NCI-H2029 (cell line): ENCODE measurements around the gene GALNT2.

Source experiments
- DNase-seq: peaks from one replicate; lab custom pipeline; 2025; lab: John Stamatoyannopoulos, UW

Gene GALNT2

DNA sequence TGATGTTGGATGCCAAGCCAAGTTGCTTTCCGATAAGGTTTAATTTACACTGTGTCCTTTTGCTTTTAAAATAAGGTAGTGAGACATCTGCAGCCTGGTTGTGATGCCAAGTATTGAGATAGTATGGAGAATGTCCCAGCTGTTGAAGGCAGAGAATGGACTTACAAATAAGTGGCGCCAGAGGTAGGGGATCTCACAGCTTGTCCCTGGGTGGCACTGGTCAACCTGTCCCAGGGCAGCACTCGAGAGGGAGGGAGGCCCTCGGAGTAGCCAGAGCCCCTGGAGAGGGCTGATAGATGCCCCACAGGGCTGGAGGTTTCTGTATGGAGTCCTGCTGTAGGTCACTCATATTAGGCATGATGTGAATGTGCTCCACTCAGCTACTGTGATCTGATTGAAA is 98.5 kb downstream of the GALNT2 start:
- DNase-seq: no peak

DNA sequence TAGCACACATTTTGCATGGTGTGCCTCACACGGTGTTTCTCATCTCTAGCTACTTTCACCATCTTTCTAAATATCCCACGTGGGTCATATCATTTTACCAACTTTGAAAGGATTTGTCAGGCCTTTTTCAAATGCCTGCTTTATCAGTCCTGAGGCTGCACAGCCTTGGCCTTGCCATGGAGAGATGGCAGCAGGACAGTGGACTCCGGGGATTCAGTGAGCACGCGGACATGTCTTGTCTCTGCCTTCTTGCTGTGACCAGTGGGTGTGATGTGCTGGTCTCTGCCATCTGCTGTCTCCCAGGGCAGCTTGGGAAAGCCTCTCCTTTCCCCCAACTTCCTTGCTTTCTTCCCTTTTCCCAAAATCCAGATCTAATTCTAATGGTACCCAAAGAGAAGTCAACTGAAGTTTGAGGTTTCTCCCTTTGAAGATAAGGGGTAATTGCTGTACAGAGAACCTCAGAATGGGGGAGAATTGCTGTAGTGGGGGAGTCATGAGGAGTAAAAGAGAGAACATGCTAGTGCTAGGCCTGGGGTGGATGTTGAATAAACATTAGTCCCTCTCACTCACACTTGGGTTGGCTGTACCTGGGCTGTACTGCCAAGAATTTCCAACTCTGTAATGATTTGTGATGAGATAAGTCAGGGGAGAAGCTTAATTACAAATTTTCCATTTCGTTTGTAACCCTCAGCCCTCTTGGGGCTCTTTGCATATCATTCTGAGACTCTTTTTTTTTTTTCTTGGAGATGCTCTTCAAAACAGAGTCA is 99.5 kb downstream of the GALNT2 start:
- no peak for DNase-seq

DNA sequence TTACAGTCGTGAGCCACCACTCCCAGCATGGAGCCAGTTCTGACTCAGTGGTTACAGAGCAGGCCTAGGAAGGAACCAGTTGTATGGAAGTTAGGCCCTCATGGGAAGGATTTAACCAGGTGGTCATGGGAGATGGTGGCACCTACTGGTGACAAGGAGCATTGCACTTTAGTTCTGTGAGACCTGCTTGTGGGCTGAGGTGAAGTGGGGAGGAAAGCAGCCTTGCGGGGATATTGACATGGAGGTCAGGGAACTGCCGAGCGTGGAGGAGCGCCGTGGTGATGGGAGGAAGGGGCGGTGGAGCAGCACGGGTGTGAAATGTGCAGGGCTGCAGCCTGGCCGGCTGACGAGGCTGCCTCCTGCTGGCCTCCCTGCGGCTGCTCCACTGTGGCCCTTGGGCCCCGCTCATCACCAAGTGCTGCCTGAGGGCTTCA is 100.4 kb downstream of the GALNT2 start:
- DNase-seq: no peak

DNA sequence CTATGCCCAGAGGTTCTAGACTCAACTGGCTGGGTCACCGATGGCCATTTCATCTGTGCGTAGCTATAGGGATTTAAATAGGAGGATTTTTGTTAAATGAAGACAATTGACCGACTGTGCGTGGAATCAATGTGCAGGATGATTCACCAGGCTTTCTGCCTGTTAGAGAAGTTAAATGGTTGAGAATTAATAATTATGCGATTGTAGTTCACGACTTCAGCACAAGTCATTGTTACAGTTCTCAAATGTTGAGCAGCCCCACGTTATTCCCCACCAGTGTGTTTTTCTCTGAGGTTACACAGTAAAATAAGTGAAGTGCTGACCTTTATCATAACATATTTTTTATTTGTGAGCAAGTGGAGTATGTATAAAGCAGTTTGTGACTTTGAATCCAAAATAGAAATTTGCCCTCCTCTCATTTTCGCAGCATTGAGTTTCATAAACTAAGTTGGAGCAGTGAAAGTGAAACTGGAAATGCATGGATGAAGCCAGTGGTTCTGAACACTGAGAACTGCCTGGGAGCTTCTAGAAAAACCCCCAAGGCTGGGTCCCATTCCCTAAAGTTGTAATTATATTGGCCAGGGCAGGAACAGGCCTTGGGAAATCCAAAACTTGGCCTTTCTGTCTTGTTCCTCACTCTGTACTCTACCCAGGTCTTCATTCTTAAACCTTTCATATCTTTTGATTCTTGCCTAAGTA is 102.6 kb downstream of the GALNT2 start:
- DNase-seq: no peak

DNA sequence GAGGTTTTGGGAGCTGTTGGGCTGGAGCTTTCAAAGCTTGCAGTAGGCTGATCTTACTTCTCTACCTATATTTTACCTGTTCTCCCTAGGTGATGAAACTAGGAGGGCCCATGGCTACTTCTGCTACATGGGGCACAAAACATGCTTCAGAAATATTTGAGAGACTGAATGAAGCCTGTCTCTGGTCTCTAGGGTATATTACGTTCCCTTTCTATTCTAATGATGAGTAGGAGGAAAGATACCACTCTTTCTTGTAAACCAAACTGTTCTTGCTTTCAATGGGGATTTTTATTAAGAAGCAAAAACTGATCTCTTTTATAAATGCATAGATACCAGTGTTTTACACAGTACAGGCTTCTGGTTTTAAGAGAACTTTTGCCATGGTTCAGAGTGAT is 103.1 kb downstream of the GALNT2 start:
- DNase-seq: no peak

DNA sequence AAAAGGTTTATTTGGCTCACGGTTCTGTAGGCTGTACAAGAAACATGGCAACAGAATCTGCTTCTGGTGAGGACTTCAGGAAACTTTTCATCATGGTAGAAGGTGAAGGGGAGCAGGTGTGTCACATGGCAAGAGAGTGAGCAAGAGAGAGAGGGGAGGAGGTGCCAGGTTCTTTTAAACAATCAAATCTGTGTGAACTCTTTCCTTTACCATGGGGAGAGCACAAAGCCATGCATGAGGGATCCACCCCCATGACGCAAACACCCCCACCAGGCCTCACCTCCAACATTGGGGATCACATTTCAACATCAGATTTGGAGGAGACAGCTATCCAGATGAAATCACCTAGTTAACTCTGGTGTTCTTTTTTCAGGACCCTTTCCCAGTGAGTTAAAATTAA is 103.6 kb downstream of the GALNT2 start:
- no peak for DNase-seq

DNA sequence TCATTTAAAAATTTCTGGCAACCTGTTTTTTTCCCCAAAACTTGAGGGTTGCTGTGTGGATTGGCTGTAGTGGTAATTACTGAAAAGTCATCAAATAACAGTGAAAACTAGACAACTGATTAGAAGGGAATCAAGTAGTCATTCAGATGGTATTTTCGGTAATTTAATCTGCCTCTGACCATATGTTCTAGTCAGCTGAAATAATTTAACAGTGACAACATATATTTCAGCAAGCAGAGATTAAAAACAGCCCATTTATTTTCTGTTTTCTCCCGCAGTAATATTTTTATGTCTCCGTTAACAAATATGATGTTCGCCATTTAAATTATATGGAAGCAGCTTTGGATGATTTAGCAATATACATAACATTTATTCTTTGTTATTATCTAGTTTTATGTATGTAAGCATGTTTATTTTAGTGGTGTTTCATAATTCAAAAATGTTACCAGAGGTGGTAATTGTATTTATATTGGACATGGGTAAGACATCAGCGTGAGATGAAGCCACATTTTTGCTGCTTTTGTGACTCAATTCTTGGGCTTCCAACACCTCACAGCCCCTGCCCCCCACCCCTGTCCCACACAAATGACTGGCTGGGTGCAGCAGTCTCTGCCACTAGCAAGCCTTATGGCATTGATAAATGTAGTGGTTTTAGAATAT is 104.4 kb downstream of the GALNT2 start:
- no peak for DNase-seq

DNA sequence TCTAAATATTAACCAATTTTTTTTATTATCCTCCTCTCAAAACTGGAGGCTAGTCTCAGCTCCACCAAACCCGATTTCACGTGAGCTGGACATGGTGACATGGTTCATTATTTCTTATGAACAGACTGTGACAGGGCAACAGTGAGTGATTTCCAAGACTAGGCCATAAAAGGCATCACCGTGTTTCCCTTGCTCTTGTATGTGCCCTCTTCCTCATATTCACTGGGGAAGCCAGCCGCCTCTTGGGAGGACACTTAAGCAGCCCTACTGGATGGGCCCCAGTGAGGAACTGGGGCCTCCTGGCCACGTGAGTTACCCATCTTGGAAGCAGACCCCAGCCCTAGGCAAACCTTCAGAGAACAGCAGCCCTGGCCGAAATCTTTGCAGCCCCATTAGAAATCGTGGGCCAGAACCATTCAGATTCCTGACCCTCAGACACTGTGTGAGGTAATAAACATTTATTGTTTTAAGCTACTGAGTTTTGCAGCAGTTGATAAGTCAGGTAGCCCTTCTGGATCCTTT is 105.0 kb downstream of the GALNT2 start:
- no peak for DNase-seq

DNA sequence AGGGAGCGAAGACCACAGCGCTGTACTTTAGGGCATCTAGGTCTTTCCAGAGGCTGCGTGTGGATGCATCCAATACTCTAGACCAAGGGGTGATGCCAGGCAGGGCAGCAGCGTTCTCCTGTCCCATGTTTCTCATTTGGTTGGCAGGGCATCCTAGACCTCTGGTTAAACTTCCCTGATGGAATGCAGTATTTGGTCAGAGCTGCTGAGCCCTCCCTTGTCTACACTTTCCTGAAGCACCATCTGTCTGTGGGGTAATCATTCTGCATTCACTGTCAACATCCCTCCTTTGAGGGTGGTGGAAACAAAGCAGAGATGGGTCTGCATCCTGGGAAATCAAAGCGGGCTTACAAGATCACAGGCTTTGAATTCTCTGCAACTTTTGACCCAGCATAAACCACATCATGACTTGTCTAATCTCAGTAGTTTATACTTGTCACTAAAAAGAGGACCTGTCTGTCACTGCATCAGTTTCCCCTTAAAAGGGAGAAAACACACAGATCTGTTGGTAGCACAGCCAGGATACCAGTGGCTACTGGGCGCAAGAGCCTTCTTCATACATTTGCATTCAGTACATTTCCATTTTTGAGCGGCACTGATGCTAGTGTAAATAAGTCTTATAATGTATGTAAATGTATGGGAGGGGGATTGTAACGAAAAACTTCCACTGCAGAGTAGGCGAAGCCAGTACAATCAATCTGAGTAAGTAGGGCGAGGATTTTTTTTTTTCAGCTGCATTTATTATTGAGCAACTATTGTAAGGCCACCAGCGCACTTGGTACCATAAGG is 106.3 kb downstream of the GALNT2 start:
- no peak for DNase-seq

DNA sequence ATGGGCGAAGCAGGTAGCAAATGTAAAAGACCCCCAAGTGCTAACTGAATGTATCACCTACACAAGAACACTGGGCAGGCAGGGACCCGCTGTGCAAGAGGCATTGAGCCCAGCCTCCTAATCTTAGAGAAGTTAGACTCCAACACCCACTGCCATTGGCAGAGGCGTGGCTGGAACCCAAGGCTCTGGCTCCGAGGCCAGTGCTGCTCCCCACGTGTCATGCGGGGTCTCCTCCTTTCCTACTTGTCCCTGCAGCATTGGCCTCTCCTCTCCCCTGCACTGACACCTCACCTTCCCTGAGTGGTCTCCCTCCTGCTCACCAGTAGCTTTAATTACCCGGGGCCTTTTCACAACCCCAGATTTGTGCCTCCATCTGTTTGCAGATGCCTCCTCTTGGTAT is 107.0 kb downstream of the GALNT2 start:
- no peak for DNase-seq

DNA sequence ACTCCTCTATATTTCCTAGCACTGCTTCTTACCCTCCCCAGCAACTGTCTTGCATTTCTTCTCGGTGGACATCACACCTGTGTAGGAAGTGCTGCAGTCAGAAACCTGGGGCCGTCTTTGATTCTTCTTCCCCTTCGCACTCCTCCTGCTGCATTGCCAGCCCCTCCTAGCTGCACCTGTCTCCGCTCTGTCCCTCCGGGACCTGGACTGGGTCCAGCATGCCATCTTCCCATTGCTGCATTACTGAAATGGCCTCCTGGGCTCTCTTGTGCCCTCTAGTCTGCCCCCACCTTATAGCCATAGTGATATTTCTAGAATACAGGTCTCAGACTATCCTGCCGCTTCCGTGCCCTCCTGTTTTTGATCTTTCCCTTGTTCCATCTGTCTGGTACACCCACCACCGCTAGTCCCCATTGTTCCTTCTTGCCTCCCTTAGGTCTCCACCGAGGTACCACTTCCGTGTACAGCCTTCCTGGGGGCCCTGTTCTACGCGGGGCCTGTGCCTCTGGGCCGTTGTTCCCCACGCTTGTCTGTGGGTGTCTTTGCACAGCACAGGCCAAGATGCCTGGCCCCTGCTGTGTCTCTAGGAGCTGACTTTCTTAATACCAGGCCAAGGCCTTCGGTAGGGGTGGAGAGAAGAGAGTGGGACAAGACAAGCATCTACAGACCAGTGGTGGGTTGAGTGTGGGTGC is 107.6 kb downstream of the GALNT2 start:
- DNase-seq: no peak

DNA sequence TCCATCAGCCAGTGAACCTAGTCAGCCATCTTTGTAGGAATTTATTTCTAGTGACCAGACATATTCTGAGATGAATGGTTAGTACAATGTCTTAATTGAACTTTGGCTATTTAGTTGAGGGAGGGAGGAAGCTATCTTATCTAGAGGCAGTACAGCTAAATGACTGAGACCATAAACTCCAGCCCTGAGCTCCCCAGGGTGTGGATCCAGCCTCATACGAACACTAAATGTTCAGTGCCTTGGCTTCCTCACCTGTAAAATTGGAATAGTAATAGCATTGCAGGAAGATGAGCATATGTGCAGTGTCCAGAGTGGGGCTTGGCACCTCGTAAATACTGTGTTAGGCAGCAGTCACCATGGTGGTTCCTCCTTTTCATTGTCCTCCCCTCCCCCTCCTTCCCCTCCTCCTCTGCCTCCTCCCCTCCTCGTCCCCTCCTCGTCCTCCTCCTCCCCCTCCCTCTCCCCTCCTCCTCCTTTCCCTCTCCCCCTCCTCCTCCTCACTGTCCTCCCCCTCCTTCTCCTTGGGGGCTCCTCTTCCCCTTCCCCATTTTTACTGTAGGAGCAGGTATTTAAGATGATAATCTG is 108.2 kb downstream of the GALNT2 start:
- DNase-seq: no peak

DNA sequence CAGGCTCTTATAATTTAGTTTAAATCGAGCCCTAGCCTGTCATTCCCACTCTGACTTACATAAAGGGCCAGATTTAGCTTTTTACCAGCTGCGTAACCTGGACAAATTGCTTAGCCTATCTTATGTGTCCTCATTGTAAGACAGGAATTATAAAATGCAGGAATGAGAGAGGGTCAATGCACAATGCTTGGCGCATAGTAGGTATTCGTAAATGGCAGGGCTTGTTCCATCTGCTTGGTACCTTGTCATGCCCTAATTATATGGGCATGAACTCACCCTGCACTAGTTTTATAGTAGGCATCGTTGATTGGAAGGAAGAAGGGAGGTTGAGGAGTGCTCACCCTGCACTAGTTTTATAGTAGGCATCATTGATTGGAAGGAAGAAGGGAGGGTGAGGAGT is 108.8 kb downstream of the GALNT2 start:
- DNase-seq: no peak

DNA sequence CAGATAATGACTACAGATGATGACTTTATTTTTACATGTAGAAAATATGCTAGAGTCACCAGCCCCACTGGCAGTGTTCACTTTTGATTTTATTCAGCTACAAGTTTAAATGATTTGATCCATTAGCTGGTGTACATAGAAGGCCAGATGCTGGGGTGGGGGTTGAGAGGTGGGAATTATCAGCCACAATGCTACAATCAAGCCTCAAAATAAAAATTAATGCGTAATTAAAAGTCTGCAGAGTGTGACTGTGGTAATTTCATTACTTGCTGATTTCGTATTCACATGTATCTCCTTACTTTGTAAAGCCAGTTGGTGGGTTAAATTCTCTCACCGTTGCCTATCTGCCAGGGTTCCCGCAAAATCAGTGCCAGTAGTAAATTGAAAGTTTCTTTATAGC is 109.3 kb downstream of the GALNT2 start:
- no peak for DNase-seq

DNA sequence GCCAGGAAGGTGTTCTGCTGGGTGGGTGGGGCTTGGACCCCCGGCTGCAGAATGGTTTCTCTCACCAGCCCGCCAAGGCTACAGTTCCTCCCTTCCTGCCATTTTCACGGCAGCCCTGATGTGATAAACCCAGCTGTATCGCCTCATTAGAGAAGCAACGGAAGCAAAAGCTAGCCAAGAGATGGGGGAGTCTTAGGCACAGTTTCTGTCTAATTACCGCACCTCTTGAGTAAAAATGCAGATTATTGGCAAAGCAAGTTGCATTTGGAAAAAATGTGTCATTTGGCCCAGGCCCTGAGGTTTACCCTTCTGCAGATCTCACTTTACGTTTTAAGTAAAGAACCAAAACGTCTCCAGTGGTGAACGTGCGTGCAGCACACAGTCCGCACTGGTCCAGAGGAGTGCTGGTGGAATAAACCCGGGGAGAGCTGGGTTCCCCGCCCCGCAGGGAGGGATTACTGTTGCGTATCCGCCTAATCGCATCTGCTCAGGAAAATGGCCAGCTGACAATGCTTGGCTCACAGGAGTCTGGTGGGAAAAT is 109.9 kb downstream of the GALNT2 start:
- peak; percentile 27 for DNase-seq

DNA sequence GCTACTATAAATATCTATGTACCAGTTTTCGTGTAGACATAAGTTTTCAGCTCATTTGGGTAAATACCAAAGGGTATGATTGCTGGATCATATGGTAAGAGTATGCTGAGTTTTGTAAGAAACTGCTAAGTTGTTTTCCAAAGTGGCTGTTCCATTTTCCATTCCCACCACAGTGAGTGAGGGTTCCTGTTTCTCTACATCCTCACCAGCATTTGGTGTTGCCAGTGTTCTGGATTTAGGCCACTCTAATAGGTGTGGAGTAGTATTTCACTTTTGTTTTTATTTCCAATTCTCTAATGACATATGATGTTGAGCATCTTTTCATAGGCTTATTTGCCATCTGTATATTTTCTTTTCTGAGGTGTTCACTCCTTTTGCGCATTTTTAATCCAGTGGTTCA is 112.2 kb downstream of the GALNT2 start:
- no peak for DNase-seq

DNA sequence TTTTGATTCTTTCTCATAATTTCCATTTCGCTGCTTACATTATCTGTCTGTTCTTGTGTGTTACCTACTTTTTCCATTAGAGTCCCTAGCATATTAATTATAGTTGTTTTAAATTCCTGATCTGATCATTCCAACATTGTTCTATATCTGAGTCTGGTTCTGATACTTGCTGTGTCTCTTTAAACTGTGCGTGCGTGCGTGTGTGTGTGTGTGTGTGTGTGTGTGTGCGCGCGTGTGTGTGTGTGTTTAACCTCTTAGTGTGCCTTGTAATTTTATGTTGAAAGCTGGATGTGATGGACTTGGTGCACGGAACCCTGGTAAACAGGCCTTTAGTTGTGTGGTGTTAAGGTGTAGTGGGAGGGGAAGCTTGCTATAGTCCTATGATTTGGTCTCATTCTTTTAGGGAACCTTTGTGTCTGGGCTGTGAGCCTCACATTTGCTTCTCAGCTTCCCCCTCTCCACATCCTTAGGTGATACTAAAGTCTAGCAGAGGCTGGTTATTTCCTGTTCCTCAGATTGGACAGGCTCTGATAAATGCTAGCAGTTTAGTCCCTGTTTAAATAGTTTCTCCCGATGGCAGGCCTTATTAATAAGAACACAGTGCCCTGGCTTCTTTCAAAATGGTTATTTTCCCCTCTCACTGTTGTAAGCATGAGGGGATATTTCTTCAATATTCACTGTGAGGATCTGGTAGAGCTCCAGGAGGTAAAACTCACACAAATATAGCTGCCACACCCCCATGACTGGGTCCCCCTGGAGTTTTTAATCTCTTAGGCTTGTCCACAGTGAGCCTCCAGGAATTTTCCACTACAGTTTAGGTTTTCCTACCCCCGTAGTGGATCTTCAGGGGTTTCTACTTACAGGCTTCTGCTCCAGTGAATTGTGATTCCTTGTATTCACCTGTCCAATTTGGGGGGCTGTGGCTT is 118.3 kb downstream of the GALNT2 start:
- DNase-seq: peak; percentile 55

DNA sequence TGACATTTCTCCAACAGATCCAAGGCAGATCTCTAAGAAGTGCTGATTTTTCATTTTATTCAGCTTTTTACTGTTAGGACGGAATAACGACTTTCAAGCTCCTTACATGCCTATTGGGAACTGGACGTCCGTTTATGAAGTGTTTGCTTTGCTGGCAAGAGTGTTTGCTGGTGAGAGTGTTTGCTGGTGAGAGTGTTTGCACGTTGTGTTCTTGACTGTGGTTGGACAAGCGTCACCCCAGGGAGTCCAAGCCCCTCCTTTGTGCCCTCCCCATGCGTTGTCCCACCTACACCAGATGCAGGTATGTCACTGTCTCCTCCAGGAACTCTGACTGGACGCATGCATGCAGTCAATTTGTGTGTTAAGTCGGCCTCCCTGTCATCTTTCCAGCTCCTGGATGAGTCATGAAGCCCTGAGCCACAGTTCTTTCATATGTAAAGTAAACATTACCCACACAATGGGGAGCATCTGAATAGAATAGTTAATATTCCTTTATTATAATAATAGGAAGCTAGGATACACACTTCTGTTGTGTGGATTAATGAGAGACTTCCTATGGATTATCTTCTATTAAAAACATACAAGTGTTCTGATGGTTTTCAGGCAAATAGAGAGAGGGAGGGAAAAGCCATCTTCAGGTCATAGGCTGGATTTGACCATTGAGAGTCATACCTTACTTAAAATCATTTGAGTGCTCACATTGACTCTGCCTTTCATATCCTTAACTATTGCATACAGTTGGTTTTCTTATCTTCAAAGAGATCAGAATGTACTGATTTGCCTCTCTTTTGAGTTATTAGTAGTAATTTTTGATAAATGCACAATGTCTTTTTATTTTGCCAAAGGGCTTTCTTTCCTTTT is 119.2 kb downstream of the GALNT2 start:
- peak; percentile 95 for DNase-seq

DNA sequence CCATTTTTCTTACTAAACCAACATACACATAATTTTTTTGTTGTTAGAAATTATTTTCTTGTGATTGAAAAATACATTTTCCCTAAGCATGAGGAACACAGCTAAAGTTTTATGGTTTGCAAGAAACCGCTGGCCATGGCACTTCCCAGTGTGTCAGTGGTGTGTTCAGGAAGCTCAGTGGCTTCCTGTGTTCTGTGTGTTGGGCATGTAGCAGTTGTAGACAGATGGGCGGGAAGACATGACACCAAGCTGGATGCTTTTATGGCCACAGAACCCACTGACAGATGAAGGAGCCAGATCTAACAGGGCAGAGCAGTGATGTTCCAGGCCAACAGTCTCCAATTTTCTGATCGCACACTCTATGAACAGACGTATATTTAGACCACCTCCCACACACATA is 119.8 kb downstream of the GALNT2 start:
- no peak for DNase-seq
